ENCODE measurements around the gene ZNF397.

- no peak for TF ChIP-seq CTCF (IDR thresholded peaks at IDR 0.05)
- no peak for TF ChIP-seq POLR2A (IDR thresholded peaks at IDR 0.05)
Measured at GRCh38 chr18:35276267-35276666, 35.4 kb downstream of the ZNF397 start.

All from Peyer's patch (tissue), 4 donors.